GM21381 (cell line): ENCODE data around the gene ITPRIPL2.
A peak's percentile ranks its signal among the peaks of the same experiment; 100 is the strongest.

Source experiments
- ATAC-seq: cut with Tn5 transposase; IDR thresholded peaks from one replicate; pipeline ENCODE4 v1.9.1; 2021; ENCODE audit warnings: mild to moderate bottlenecking, moderate library complexity; ENCODE audit not compliant: unreplicated experiment

The ITPRIPL2 gene

GRCh38 chr16:19113577-19114358 is at the start of gene ITPRIPL2:
TSS of gene ITPRIPL2 (plus strand) at chr16:19113964. CDS start at chr16:19114462, 498 bp downstream.
- ATAC-seq, result no peak

DNA sequence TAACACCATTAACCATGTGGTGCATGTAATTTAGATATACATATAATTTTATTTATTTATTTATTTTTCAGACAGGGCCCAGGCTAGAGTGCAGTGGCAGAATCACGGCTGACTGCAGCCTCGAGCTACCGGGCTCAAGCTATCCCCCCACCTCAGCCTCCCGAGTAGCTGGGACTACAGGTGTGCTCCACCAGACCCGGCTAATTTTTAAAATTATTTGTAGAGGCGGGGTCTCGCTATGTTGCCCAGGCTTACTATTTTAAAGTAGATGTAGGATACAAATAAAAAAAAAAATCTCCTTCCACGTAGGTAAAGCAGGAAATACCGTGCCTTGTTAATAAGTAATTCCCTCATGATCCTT is 46.8 kb upstream of the ITPRIPL2 start:
- no peak for ATAC-seq

DNA sequence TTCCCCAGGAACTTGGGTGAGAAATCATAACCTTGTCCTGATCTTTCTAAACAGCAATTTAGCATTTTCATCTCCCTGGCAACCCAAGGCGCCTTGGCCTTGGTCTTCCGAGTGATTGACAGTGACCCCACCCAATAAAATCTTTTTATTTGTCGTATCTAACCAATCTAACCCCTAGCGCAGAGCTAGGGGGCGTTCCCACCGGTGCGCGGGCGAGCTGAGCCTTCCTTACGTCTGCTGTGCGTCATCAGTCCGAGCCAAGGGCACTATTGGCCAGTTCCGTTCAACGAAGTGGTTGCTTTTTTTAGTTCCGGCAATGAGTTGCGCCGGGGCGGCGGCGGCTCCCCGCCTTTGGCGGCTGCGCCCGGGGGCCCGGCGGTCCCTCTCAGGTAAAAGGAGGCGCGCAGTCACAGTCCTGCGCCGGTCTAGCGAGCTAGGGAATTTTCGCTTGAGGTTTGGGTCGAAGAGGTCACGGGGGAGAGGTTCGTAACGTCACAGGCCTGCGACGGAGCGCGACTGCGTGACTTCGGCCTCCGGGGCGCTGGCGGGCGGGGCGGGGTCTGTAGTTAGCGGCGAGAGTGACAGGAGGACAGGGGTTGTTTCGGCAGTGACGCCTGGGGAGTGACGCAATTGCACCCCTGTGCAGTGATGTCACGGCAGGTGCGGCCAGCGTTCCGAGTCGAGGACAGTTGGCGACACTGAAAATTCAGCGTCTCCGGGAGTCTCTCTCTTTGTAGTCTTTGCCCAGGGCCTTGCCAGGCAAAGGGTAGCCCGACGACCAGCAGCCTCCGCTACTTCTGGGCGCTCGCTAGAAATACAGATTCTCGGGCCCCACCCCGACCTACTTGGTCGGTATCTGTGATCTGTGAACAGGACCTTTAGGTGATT is 46.2 kb upstream of the ITPRIPL2 start, which contains the start of gene COQ7:
COQ7 (plus strand) TSS at position 266 of the 888 bp plus-strand sequence; CDS start at position 317, 51 bp downstream.
- peak; percentile 85 for ATAC-seq

GRCh38 chr16:19068237-19068815 is 45.4 kb upstream of the ITPRIPL2 start:
- ATAC-seq, result no peak

GRCh38 chr16:19071811-19072777 is 41.7 kb upstream of the ITPRIPL2 start:
- ATAC-seq, result no peak

DNA sequence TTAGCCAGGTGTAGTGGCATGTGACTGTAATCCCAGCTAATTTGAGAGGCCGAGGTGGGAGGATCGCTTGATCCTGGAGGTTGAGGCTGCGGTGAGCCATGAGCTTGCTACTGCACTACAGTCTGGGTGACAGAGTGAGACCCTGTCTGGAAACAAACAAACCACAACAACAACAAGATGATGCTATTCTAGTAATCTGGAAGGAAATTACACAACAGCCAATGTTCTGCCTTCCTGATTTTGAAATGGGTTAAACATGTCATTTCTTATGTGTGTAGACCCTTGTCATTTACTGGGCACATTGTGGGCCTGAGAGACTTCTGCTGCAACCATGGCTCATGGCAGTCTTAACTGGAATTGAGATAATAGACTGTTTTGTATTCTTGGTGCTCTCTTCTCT is 40.4 kb upstream of the ITPRIPL2 start:
- ATAC-seq, result no peak

GRCh38 chr16:19073863-19074262 is 39.9 kb upstream of the ITPRIPL2 start:
- ATAC-seq, result no peak

- ATAC-seq, result no peak
These were observed 38.3 kb upstream of the ITPRIPL2 start for GRCh38 chr16:19075511-19075910.

DNA sequence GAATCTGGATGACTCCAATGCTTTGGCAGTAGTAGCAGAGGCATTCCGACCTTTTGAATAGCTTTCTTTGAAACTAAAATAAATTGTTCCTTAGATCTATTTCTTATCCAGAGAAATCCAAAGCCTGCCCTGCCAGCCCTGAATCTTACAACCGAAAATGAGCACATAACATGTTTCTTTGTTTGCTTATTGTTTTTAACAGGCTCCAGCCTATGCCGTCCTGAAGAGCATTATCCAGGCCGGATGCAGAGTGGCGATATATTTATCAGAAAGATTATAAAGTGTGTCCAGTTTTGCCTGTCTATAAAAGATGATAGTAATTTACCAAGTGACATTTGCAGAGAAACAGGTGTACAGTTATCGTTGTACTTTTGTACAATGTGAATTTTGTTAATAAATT is 35.9 kb upstream of the ITPRIPL2 start:
- ATAC-seq, result no peak

DNA sequence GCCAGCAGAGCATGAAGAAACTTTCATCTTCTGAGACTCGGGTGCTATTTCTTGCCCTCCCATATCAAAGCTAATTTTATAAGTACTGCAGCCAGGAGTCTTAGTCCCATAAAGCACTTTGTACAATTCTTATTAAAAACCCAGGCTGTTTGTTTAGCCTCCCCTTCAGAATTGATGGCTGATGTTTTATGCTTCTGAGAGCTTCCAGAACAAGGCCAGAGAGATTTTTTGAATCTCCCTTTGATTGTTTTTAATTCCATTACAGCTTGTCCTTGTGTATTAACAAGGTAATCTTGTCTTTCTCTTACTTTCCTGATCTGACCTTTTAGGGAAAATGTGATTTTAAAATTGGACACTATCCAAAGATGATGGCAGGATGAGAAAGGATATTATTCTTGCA is 30.1 kb upstream of the ITPRIPL2 start:
- ATAC-seq, result no peak

DNA sequence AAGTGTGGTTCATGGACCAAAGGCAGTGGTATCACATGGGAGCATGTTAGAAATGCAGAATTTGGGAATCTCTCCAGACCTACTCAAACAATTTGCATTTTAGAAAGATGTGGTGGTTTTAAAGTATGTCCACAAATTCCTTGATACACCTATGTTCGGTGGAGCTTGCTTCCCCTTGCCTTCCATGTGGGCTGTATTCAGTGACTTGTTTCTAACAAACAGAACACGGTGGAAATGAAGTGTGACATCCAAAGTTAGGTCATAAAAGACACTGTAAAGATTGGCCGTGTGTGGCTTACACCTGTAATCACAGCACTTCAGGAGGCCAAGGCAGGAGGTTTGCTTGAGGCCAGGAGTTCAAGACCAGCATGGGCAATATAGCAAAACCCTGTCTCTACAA is 29.6 kb upstream of the ITPRIPL2 start:
- ATAC-seq, result no peak

DNA sequence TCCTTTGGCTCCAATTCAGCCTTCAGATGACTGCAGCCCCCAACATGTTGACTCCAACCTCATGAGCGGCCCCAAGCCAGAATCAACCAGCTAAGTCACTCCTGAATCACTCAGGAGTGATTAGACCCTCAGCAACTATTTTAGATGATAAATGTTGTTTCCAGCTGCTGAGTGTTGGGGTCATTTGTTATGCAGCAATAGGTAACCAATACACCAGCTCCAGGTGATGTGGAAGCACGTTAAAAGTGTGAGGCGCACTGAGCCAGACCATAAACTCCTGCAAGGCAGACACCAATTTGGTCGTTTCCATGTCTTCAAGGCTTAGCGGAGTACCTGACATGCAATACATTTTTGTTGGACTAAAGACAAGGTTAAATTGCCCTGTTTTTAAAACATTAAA is 28.9 kb upstream of the ITPRIPL2 start:
- no peak for ATAC-seq

- no peak for ATAC-seq
These were observed 28.0 kb upstream of the ITPRIPL2 start for GRCh38 chr16:19085679-19086200.

DNA sequence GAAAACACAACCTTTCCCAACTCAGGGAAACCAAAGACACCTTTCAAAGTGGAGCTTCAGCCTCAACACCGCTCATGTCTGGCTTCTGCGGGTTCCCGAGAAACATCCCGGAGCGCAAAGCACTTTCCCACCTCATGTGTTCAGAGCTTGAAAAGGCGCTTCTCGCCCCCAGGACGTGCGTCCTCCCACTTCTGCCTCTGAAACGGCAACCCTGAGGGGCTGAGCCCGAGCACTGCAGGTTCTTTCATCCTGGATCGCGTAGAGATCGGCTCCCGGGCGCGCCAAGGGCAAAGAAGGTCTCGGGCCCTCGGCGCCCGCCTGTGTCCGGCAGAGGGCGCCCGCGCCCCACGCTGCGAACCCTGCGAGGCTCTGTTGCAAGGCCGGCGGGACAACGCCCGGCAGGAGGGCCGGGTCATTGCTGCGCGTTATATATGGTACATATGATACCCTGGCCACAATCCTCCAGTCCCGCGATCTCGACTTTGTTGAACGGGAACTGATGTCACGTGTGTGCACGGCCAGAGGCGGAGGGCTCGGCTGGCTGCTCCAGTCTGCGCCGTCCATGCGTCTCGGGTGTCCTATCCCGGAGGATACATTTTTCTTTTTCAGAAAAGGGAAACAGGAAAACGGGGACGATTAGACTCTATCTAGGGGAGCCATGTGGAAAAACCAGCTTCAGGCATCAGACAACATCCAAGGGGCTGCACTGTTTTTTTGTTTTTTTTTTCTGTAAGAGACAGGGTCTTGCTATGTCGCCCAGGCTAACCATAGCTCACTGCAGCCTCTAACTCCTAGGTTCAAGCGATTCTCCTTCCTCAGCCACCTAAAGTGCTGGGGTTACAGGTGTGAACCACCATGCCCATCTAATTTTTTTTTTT is 27.2 kb upstream of the ITPRIPL2 start:
- ATAC-seq, result peak; percentile 89

DNA sequence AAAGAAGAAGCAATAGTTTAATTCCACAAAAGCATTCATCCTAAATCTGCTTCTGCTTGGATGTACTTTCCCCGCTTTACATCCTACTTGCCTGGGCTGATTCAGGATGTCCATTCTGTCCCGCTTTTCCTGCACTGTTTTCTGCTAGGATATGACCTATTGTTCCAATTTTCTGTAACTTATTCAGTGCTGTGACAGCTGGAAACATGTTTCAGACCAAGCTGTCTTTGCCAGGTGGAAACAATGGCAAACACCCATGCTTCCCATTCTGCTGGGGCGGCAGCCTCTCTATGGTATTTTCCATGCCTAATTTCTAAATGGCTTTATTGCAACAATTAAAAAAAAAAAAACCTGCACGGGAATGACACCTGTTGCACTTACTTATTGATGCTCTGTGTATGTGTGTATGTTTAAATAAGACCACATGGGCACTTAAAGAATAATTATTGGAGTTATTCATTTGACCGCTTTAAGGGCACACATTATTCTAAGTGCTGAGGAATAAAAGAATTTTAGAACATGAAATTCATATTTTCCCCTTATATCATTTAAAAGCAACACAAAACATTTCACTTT is 25.3 kb upstream of the ITPRIPL2 start:
- no peak for ATAC-seq

- no peak for ATAC-seq
These were observed 24.3 kb upstream of the ITPRIPL2 start for GRCh38 chr16:19089410-19089955.

- no peak for ATAC-seq
These were observed 22.8 kb upstream of the ITPRIPL2 start for GRCh38 chr16:19090916-19091315.

GRCh38 chr16:19092653-19093410 is 20.9 kb upstream of the ITPRIPL2 start:
- no peak for ATAC-seq
